Calu3 (cell line): ENCODE measurements around the gene ZNF429. TPM values are rescaled to one million over a fixed set of nuclear protein-coding genes. Genes with fewer than 3 reads are reported as not detected.

Source experiments
- BruUV-seq: library from RNA; stranded (reverse); fragments of 400-500 nt; replicated peaks from 2 replicates; lab custom pipeline; 2021; lab: Mats Ljungman, UMichigan
- CTCF ChIA-PET: fragments of 300-600 bp; sonication (Branson Sonifier 250); formaldehyde crosslinking; loops from one replicate; lab custom pipeline; 2022; ENCODE audit warnings: antibody characterized with exemption; lab: Charles Lee
- DNase-seq: peaks from one replicate; pipeline ENCODE4 v3.0.0; 2022
- H3K27ac Mint-ChIP-seq: one replicate; pipeline ENCODE4 v1.8.0; 2022; ENCODE audit warnings: mixed read lengths; ENCODE audit not compliant: unreplicated experiment
- H3K27me3 Mint-ChIP-seq: one replicate; pipeline ENCODE4 v1.8.0; 2022; ENCODE audit warnings: mixed read lengths; ENCODE audit not compliant: unreplicated experiment
- H3K36me3 Mint-ChIP-seq: one replicate; pipeline ENCODE4 v1.8.0; 2022; ENCODE audit warnings: mild to moderate bottlenecking, moderate library complexity, mixed read lengths; ENCODE audit not compliant: insufficient read depth, unreplicated experiment
- H3K4me1 Mint-ChIP-seq: one replicate; pipeline ENCODE4 v1.8.0; 2022; ENCODE audit warnings: mild to moderate bottlenecking, low read depth, mixed read lengths; ENCODE audit not compliant: unreplicated experiment
- H3K4me3 Mint-ChIP-seq: one replicate; pipeline ENCODE4 v1.8.0; 2022; ENCODE audit warnings: mild to moderate bottlenecking, low read depth, moderate library complexity, mixed read lengths; ENCODE audit not compliant: unreplicated experiment
- H3K9me3 Mint-ChIP-seq: one replicate; pipeline ENCODE4 v1.8.0; 2022; ENCODE audit warnings: low read depth, mixed read lengths; ENCODE audit not compliant: unreplicated experiment
- intact Hi-C: fragments of 100-400 bp; cut with micrococcal nuclease; formaldehyde crosslinking; loops from one replicate; pipeline ENCODE4 v1.10.0; 2022; ENCODE audit not compliant: unreplicated experiment
- total RNA-seq: library from RNA; stranded (reverse); gene quantifications from 2 replicates; pipeline ENCODE4 v1.2.3, GENCODE V29; 2022
- TF ChIP-seq, protein P1 (sequence below): fragments of 200-600 bp; IDR thresholded peaks from one replicate; pipeline ENCODE4 v1.8.0; 2022; ENCODE audit warnings: antibody characterized with exemption; ENCODE audit not compliant: unreplicated experiment

ZNF429 gene
- total RNA-seq, 1 experiment from 2014 or later, result 3.7 TPM

DNA sequence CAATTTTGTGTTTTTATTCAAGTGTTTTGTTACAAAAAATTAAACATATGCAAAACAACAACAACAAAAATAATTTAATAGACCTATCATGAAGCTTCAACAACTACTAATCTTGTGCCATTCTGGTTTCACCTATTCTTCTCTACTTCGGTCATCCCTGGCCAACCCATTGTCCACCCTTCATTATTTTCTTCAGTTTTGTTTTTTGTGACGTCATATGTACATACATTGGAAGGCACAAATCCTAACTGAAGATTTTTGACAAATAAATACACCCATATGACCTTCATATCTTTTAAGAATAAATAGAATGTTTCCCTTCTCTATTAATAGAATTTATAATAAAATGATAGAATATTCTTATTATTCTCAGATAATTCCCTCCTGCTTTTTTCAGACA lies 69.2 kb downstream of the ZNF429 start:
- Mint-ChIP-seq H3K4me3 (no peak overlapping the region), H3K36me3 (no peaks in the 10 kb centered on the region), H3K9me3 (peaks cover 18% of the 10 kb centered on the region), H3K27ac (no peak overlapping the region), H3K27me3 (no peaks in the 10 kb centered on the region), H3K4me1 (no peaks in the 10 kb centered on the region)
- intact Hi-C loops, result no loop called here
- no peak for DNase-seq
- no TSS peak for BruUV-seq
- TF ChIP-seq, protein P1, sequence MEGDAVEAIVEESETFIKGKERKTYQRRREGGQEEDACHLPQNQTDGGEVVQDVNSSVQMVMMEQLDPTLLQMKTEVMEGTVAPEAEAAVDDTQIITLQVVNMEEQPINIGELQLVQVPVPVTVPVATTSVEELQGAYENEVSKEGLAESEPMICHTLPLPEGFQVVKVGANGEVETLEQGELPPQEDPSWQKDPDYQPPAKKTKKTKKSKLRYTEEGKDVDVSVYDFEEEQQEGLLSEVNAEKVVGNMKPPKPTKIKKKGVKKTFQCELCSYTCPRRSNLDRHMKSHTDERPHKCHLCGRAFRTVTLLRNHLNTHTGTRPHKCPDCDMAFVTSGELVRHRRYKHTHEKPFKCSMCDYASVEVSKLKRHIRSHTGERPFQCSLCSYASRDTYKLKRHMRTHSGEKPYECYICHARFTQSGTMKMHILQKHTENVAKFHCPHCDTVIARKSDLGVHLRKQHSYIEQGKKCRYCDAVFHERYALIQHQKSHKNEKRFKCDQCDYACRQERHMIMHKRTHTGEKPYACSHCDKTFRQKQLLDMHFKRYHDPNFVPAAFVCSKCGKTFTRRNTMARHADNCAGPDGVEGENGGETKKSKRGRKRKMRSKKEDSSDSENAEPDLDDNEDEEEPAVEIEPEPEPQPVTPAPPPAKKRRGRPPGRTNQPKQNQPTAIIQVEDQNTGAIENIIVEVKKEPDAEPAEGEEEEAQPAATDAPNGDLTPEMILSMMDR, result no peak
- CTCF ChIA-PET, result no interaction called here

DNA sequence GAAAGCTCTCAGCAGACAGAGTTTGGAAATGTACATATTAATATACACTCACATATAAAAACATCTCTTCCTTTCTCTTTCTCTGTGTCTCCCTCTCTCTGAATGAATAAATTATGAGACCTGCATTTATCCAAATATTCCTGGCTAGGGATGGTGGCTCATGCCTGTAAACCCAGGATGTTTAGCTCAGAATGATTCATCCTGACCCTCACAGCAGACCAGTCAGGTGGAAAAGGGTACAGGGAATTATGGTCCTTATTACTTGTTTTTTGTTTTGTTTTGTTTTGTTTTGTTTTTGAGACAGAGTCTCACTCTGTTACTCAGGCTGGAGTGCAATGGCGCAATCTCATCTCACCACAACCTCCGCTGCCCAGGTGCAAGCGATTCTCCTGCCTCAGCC lies 71.1 kb downstream of the ZNF429 start:
- H3K27me3 Mint-ChIP-seq, result no peaks in the 10 kb centered on the region
- no peak overlapping the region for H3K4me3 Mint-ChIP-seq
- no peak overlapping the region for H3K27ac Mint-ChIP-seq
- H3K9me3 Mint-ChIP-seq, result peaks cover 15% of the 10 kb centered on the region
- H3K36me3 Mint-ChIP-seq, result no peaks in the 10 kb centered on the region
- TF ChIP-seq, protein P1, result no peak
- CTCF ChIA-PET, result no interaction called here
- DNase-seq, result no peak
- no peaks in the 10 kb centered on the region for H3K4me1 Mint-ChIP-seq
- intact Hi-C loops, result no loop called here
- BruUV-seq, result no TSS peak

GRCh38 chr19:21580101-21580500 lies 74.7 kb downstream of the ZNF429 start:
- no peak for DNase-seq
- Mint-ChIP-seq H3K4me1 (no peaks in the 10 kb centered on the region), H3K4me3 (no peak overlapping the region), H3K36me3 (no peaks in the 10 kb centered on the region), H3K27ac (no peak overlapping the region), H3K9me3 (peaks cover 10% of the 10 kb centered on the region), H3K27me3 (no peaks in the 10 kb centered on the region)
- no TSS peak for BruUV-seq
- intact Hi-C loops, result no loop called here
- TF ChIP-seq, protein P1, result no peak
- CTCF ChIA-PET, result no interaction called here

- Mint-ChIP-seq H3K9me3 (peaks cover 10% of the 10 kb centered on the region), H3K27me3 (no peaks in the 10 kb centered on the region), H3K27ac (no peak overlapping the region), H3K4me1 (no peaks in the 10 kb centered on the region), H3K36me3 (no peaks in the 10 kb centered on the region), H3K4me3 (no peak overlapping the region)
- CTCF ChIA-PET, result no interaction called here
- BruUV-seq, result no TSS peak
- TF ChIP-seq, protein P1, result no peak
- intact Hi-C loops, result no loop called here
- DNase-seq, result no peak
Measured at GRCh38 chr19:21580818-21581217, 75.4 kb downstream of the ZNF429 start.
